ENCODE measurements around the gene CDY2B.
"Not testable (repeated sequence)": the region's sequence is repeated elsewhere in the genome, so short reads cannot be mapped to it uniquely, and the experiment has no call there.

Gene CDY2B

DNA sequence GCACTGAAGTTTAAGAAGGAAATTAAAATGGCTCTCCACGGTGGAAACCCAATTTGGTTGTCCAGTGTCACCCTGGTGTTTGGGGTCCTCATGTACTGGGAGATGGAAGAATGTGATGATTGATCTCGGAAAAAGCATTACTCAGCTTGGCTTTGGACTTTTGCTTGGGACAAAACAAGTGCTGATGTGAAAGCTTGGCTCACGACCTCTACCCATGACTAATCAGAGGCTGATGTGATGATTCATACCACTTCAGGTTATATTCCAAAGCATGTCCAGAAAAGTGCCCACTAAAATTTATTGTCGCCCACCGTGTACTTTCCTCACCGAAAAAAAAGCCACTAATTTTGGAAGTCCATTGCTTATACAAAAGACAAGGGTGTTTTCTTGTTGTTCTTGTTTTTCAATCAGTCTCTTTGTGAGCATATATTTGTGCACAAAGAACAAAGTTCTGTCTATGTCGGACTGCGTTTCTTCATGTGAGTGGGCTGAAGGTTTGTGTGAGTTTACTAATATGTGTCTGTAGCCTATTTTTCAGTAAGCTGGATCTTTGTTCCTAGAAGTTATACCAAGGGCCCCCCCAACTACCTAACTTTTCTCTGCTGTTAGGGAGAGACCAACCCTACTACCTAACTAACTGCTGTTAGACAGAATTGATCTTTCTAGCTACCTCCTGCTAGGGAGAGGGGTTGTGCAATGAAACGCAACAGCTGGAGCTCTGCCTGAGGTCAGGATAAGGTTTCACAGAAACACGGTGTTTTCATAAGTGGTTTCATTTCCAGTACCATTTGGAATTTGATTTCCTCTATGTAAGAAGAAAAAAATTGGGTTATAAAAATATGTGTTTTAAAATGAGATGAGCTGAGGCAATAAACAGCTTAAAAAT lies 22.8 kb downstream of the CDY2B start:
- H3K4me3 ChIP-seq (ENCODE audit: insufficient read depth, low read depth, low read length); H3K27me3 ChIP-seq (ENCODE audit: control insufficient read depth, insufficient read depth, low read length, poor library complexity, severe bottlenecking); H3K4me1 ChIP-seq (ENCODE audit: control insufficient read depth, insufficient read depth, low read length); H3K27ac ChIP-seq (ENCODE audit: insufficient read depth, low read depth, low read length, poor library complexity, severe bottlenecking); H3K9me3 ChIP-seq (ENCODE audit: control insufficient read depth, low read length); H3K36me3 ChIP-seq (ENCODE audit: control insufficient read depth, insufficient read depth, low read length): not testable (repeated sequence)
- no CpG with 5 or more reads among the region's 10 CpGs for WGBS, 2 experiments

DNA sequence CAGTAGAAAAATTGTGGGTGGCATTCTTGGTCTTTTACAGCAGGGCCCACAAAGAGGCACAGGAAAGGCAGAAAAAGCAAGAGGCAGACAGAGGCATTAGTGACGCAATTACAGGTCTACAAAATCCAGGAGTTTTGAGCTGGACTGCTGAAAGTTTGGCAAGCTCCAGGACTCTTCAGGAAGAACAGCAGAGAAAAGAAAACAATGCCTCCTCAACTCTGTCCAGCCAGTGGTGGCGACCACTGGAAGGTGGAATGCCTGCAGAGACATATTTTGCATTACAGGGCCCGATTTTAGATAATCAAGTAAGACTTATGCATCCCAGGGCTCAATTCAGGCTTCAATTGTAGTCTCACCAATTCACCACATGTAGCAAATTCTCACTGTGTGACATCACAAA lies 23.5 kb downstream of the CDY2B start:
- WGBS, 2 experiments: no CpG with 5 or more reads among the region's 3 CpGs
- not testable (repeated sequence) for H3K27ac ChIP-seq (ENCODE audit: insufficient read depth, low read depth, low read length, poor library complexity, severe bottlenecking); H3K9me3 ChIP-seq (ENCODE audit: control insufficient read depth, low read length); H3K36me3 ChIP-seq (ENCODE audit: control insufficient read depth, insufficient read depth, low read length); H3K4me1 ChIP-seq (ENCODE audit: control insufficient read depth, insufficient read depth, low read length); H3K27me3 ChIP-seq (ENCODE audit: control insufficient read depth, insufficient read depth, low read length, poor library complexity, severe bottlenecking); H3K4me3 ChIP-seq (ENCODE audit: insufficient read depth, low read depth, low read length)

DNA sequence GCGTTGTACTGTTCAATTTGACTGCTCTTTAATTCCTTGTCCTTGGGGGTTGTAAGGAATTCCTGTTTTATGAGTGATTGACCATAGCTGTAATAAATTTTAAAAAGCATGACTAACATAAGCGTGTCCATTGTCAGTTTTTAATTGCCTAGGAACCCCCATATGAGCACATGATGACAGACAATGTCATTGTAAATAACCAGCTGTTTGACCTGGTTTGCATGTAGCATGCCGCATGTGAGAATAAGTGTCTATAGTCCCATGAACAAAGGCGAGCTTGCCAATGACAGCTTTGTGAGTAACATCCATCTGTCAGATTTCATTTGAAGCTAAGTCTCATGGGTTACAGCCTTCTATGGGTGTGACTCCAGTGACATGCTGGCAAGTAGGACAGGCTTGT lies 30.9 kb downstream of the CDY2B start:
- WGBS, 2 experiments: no CpG with 5 or more reads among the region's 4 CpGs
- not testable (repeated sequence) for H3K36me3 ChIP-seq (ENCODE audit: control insufficient read depth, insufficient read depth, low read length); H3K9me3 ChIP-seq (ENCODE audit: control insufficient read depth, low read length); H3K27me3 ChIP-seq (ENCODE audit: control insufficient read depth, insufficient read depth, low read length, poor library complexity, severe bottlenecking); H3K4me1 ChIP-seq (ENCODE audit: control insufficient read depth, insufficient read depth, low read length); H3K27ac ChIP-seq (ENCODE audit: insufficient read depth, low read depth, low read length, poor library complexity, severe bottlenecking); H3K4me3 ChIP-seq (ENCODE audit: insufficient read depth, low read depth, low read length)

DNA sequence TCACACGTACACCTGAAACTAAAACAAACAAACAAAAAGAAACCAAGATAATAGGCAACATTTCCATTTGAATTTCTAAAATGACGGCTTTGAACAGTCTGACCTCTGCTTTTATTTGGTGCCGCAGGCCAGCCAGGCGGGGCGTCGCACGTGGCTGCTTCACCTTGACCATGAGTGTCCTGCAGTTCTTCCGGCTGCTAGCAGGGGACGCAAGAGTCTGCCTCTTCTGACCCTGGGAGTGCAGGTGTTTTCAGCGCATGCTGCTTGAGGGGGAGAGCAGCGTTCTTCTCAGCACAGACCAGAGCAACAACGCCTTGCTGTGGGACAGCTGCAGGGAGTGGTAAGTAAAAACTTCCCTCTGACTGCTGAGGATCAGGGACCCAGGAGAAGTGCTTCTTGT lies 47.9 kb downstream of the CDY2B start:
- H3K27me3 ChIP-seq (ENCODE audit: control insufficient read depth, insufficient read depth, low read length, poor library complexity, severe bottlenecking); H3K27ac ChIP-seq (ENCODE audit: insufficient read depth, low read depth, low read length, poor library complexity, severe bottlenecking); H3K36me3 ChIP-seq (ENCODE audit: control insufficient read depth, insufficient read depth, low read length); H3K4me3 ChIP-seq (ENCODE audit: insufficient read depth, low read depth, low read length); H3K9me3 ChIP-seq (ENCODE audit: control insufficient read depth, low read length); H3K4me1 ChIP-seq (ENCODE audit: control insufficient read depth, insufficient read depth, low read length): not testable (repeated sequence)
- WGBS, 2 experiments: no CpG with 5 or more reads among the region's 12 CpGs
